Activated CD4-positive, alpha-beta T cell treated with anti-CD3 and anti-CD28 coated beads, Interleukin-2, amount 50 U/mL, for 4 hours (primary cell): Measurements from ENCODE around the gene PDE7B.

Experiments
- DNase-seq, 2 experiments: peaks; one replicate each; pipeline ENCODE4 v3.0.0-alpha.2; 2020

Gene PDE7B

DNA sequence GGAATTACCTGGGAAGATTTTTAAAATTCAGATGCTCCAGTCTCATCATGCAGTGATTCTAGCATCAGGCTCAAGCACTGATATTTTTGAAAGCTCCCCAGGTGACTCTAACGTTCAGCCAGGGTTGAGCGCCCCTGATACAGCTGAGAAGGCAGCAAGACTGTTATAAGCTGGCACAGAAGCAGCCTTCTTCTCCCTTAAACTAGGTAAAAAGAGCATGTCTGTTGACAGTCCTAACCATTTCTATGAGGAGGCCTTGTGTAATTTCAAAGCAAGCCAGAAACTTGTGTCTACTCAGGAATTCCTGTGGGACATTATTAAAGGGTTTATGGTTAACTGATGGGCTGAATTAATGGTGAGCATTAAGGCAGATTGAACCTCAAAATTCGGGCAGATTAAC, 141.9 kb downstream of the PDE7B start:
- no peak for DNase-seq

DNA sequence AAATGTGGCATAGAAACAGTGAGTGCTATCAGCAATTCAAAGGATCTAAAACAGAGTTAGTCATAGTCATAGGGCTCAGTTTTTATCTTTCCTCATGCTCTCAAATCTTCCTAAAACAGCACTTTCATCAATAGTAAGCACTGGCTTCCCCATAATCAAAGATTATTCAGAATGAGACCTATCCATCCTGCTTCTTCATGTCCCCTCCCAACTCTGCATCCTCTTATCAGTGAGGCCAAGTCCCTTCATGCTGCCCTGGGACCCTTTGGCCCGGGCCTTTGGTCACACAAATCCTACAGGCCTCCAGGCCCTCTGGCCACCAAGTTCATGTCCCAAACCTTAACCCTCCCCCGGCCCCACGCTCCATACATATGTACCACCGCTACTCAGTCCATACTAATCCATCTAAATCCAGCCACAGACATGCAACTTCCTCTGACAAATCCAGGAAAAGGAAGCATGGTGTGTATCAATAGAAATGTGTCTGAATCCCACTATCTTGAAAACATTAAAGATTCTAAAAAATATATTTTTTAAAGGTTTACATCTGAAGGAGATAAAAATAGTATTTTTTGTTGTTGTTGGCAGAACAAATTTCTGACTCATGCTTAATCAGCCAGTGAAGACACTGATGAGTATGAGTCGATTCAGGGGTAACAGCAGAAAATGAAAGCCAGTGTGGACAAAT, 143.5 kb downstream of the PDE7B start:
- no peak for DNase-seq

DNA sequence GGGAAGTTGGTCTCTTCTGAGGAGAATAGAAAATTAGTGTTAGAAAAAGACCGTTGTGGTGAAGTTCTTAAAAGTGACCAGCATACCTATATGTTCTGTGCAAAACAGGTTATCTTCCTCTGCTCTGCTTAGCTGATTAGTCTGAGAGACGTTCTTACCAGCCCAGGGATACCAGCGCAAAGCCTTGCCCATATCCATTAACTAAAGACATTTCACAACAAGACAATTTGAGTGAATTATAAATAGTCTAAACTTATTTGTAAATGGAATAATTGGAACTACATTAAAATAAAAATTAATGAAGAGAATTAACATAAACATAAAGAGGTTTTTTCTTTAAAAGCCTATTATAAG, 144.0 kb downstream of the PDE7B start:
- DNase-seq: no peak

DNA sequence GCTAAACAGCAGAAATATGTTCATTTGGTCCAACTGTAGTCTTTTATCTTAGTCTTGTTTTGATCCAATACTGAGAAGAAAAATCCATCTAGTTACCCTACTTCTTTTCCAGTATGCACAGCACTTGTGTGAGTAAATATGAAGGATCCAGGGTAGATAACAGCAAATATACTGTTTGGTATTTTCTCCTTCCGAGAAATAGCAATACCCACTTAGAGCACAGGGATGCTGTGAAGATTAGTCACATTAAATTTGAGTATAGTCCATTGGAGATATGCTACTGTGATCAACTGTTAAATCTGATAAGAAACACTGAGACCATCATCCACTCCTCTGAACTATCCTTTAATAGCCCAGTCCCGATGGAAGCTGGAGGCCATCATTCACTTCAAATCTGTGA, 145.2 kb downstream of the PDE7B start:
- DNase-seq: no peak

DNA sequence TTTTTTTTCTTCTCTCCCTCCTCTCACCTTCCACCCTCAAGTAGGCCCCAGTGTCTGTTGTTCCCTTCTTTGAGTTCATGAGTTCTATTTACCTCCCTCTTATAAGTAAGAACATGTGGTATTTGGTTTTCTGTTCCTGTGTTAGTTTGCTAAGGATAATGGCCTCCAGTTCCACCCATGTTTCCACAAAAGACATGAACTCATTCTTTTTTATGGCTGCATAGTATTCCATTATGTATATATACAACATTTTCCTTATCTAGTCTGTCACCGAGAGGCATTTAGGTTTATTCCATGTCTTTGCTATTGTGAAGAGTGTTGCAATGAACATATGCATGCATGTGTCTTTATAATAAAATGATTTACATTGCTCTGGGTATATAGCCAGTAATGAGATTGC, 147.9 kb downstream of the PDE7B start:
- DNase-seq: no peak

DNA sequence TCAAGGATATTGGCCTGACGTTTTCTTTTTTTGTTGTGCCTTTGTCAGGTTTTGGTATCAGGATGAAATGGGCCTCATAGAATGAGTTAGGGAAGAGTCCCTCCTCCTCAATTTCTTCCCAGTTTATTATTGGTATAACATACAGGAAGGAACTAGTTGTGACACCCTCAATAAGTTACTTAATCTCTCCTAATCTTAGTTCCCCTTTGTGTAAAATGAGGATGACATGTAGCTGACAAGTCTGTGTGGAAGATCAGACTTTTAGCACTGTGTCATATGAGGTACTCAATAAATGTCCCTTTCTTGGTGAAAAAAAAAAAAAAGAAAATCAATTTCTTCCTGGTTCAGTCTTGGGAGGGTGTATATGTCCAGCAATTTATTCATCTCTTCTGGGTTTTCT, 155.8 kb downstream of the PDE7B start:
- no peak for DNase-seq

DNA sequence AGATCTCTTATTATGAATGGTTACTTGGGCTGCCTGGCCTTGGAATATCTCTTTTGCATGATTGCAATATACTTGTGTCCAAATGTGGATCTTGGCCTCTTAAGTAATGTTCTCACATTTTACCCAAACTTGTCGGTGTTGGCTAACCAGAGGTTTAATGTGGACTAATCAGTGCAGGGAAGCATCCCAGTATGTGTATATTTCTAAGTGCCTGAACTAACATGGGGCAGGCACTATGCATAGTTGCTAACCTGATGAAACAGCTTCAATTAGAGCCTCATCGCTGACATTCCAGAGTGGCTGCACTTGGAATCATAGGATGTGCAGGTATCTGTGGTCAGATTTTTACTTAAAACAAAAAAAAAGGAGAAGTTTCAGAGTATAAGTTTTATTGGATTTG, 160.0 kb downstream of the PDE7B start:
- DNase-seq: no peak

DNA sequence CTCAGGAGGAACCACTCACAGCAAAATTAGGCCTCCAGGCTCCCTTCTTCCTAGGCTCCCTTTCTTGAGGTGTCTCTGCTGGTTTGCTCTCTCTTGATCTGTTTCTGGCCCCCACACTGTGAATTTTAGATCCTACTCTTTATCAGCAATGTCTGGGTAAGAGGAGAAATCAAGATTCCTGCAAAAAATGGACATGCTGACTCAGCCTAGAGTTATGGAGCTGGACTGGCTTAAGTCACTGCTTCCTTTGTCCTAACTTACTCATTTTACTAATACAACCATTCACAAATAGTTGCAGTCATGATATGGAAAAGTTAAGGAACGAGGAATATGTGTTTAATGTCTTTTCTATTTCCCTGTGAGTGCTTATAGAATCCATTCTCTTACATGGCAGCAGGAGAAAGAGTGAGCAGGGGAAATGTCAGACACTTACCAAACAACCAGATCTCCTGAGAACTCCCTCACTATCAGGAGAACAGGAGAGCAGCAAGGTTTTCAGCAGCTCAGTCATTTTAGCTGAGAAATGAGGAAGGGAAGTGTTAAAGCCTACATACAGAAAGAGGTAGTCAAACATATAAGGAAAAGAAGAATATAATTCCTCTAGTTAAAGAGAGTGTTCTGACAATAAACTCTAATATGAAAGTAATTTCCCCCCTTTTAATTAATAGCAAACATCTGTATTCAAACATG, 160.8 kb downstream of the PDE7B start:
- no peak for DNase-seq

DNA sequence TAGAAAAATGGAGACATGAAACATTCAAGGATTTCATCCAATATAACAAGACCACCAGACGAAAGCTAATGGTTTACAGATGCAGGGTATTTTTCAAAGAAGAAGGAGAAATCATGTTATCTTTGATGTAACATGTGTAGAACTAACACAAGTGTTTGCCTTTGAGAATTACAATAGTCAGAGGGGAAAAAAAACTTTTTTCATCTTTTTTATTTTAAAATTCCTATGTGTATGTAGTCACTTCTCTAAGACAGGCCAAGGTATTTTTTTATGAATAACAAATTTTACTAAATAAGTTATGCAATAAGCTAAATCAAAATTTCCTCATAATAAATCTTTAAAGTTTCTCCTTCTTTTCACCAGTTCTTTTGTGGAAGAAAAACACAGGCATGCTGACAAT, 161.4 kb downstream of the PDE7B start:
- DNase-seq: no peak

DNA sequence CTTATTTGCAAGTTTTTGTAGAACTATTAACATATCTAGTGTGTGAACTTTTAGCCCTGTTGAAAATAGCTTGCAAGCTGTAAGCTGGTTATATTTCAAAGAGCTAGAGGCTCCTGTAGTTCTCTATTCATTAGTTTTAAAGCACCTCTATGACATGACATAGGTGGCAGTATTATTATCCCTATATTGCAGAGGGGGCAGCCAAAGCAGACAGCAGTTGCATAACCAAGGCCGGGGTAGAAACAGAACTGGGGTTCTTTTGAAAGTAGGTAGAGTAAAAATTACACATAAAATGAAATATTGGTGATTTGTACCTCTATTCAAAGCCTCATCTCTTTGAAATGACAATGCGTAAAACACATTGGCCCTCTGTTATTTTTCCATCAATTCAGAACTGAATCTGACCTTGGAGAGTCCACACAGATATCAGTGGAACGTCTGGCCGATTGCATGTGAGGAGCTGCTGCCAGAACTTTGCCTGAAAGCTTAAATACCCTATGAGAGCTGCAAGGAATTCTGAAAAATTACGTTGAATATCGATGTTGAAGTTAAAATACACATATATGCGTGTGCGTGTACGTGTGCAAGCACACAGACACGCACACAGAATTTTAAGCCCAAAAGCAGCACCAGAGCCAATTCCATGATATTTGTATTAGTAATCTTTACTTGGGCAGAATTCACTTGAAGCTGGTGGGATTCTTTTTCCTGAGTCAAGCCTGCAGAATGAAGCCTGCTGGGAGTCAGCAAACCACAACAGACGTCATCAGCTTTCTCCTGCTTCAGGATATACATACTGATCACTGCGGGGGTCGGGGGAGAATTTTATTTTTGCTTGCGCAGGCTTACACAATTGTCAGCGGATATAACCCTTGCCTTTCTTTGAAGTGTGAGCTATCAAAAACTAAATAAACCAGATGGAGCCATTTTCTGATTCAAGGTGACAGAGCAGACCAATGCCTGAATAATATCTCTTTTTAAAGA, 163.2 kb downstream of the PDE7B start:
- no peak for DNase-seq

DNA sequence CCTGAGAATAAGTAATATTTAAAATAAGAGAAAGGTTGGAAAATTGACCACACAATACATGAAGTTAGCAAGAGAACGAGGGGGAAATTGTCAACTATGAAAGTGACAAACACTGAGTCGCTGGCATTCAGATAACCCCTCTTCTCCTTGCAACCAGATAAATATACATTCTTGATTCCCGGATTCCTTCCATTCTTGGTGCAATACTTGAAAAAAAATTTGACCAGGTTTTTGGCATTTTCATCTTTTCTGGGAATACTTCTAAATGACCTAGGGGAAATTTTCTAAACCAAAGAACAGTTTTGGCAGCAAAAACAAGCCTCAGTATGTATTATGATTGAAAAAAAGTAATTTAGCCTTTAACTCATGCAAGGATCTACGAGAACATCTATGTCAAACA, 164.0 kb downstream of the PDE7B start:
- DNase-seq: no peak

DNA sequence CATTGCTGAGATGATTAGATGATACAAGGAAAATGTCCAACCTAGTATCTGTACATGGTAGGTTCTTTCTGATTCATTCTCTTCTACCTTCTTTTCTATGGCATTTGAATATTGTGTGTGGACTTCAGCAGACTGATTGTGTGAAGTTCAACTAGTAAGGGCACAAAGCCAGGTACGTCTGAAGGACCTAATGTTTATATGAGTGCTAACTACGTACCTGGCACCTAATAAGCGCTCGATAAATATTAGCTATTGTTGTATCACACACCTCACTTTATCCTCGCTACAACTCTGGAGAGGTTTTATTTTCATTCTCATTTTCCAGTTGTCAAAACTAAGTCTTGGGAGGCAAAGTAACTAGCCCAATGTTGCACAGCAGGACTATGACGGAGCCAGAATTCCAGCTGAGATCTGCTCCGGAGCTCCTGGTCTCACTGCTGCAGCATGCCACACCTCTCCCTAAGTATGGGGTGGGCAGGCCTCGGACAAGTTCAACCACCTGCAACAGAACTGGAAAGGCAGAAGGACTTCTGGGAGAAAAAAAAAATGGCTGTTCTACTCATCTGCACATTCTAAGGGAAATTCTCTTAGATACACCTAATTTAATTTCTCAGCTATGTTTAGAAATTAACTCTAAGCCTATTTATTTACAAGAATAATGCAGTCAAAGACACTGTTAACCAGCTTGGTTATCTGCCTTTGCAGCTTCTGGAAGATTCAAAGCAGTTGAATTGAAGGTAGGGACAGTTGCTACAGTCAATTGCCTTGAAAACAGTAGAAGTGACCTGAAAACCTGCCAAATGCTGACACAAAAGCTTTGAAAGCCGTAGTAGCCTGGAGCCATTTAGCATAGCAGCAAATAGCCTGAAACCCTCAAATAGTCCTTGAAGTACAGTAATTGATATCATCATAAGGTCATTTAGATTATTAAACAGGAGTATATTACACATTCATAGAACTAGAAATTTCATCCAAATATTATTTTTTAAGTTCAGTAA, 165.0 kb downstream of the PDE7B start:
- DNase-seq: no peak

DNA sequence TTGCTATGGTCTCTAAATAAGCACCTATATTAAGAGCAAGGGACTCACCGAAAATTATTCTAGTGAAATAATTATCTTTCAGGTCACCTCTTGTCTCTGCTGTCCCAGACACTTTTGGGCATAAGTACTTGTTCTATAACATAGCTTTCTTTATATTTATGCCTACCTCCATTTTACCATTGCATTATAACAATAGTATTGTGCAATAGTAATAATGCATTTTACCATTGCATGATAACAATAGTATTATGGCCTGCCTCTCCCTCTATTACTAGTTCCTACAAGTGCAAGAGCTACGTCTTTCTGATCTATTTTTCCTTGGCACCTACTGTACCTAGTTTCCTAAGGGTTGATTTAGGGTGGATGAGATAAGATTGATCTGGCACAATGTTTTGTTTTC, 169.2 kb downstream of the PDE7B start:
- no peak for DNase-seq

DNA sequence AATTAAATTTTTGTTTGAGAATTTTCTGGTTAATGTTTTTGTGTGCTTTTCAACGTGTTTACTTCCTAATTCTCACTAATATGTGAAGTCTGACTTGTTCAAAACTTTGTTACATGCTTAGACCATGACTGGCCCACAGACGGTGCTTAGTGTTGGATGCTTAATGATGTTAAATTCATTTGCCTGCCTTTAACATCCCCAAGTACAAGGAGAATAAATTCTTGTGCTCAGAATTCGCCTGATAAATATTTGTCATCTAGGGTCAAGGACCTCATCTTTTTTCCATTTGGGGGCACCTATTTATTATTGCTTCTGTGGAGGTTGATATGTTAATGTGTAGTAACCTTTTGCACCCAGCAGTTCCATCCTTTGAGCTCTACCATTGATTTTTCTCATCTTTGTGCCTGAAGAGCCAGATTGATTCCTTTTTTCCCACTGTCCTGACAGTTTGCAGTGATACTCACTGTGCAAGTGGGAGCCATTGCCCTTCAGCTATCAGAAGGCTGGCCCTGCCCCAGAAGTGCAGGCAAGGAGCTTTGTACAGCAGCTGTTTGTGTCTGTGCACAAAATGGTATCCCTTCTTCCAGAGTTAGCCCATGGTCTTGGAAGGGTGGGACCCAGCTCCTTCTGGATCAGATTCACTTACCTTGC, 170.8 kb downstream of the PDE7B start:
- DNase-seq: no peak

DNA sequence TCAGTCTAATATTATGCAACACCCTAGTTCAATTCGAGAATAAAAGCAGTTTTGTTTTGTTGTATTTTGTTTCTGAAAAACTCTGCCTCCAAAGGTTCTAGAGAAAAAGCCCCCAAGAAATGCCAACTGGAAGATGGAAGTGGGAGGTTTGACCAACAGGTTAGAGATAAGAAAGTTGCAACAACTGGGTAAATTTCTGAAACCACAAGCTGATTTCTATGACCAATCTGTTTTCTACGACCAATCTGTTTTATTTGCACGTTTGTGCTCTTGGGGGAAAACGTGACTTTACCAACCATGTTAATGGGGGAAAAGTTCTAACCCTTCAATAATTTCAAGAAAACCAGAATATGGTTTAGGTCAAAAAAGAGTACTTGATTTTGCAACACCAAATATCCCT, 173.2 kb downstream of the PDE7B start:
- no peak for DNase-seq

DNA sequence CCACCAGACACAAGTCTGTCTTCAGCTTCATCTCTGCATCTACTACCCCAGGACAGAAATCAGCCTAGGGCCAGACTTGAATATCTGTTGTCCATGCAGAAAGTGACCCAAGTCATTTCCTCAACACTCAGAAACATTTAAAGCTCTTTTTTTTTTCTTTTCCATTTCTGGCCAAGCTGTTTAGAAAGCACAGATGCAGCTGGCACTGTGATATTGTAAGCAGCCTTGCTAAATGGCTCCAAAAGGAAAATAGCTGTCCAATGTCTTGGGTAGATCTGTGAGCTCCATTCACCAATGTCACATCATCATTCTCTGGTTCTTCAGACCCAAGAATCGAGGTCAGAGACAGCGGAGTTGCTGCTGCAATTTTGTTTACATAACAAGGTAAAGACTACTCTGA, 174.2 kb downstream of the PDE7B start:
- no peak for DNase-seq

DNA sequence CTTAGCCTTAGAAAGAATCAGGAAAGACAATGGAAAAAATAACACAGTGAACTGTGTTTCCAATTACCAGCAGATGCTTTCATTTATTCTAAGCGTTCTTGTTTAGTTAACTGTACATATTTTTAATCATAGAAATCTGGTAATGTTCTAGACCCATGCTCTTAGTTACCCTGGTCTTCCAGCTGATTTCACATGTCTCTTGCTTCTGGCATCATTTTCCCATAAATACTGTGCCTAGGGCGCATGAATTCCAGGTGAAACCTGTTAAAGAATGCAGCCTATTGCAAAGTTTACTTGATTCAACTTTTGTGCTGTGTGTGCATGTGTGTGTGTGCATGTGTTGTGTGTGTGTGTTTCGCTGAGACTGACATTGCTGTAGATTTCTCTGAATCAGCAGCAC, 178.6 kb downstream of the PDE7B start:
- DNase-seq: no peak

DNA sequence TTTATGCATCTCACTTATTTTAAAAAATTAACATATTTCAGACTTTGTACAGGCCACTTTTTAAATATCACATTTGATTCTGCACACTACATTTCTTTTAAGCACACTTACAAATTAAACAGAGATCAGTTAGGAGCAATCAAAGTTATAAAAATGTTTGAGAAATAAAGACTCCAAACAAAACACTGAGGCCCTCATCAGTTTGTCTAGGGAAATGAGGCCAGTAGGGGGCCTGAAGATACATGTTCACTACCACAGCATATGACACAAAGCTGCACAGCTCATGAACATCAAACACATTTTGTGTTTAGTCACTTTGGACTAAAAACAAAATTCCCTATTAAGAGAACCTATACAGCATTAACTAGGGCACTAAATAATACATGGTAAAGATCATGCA, 180.5 kb downstream of the PDE7B start:
- no peak for DNase-seq

DNA sequence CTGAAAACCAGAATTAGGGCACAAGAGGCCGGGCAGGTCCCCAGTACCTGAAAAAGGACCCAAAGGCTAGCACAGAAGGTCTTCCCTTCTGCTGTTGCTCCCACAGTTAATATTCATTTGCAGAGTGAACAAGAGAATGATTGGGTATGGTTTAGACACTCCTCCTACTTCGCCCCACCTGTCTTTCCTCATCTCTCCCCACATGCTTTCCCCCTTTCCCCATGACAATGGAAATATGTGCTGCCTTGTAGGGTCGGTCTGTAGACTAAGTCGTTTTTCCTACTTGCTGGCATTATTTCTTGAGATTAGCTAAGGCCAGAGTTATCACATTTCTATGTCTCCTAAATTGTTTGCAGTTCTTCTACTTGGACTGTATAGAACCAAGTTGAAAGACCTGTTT, 181.9 kb downstream of the PDE7B start:
- DNase-seq: no peak

DNA sequence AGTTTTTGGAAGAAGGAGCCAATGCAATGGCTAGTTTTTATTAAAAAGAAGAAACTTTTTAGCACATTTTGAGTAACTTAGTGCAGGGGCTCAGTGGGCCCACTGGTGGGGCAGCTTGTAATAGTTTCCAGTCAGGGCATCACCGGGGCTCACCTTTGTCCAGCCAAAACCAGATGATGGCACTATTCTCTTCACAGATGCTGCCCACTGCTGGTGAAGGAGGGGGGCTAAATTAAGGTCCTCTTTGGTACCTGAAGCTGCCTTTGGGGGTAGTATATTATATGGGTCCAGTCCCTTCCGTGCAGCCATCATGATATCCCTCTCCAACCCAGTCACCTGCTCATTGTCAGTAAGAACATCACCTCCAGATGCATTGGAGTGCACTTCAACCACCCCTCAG, 182.9 kb downstream of the PDE7B start:
- no peak for DNase-seq

DNA sequence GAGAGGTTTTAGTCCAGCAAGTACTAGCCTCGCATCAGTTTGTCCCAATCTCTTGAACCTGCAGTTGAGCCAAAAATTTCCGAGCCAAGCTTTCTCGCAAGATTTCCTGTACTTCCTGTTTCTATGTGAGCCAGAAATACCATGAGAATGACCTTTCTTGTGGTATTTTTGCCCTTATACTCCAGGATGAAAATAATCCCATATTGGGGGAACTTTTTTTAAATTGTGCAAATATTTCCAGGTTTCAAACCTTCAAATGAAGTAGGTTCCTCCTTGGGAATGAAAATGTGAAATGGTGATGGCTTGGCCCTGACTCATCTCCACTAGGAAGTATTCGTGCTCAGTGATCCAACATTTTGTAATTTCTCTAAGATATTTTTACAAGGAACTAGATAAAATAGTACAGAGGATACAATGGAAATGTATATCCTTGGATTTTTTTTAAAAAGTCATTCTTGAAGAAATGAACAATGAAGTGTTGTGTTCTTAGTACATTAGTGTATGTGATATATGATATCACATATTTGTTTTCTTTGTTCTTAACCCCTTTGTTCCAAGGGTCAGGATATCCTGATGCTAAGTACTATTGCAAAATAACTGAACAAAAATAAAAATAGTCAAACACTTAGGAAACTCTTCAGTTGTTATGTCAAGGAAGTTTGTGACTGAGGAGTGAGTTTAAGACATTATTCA, 184.0 kb downstream of the PDE7B start:
- no peak for DNase-seq

DNA sequence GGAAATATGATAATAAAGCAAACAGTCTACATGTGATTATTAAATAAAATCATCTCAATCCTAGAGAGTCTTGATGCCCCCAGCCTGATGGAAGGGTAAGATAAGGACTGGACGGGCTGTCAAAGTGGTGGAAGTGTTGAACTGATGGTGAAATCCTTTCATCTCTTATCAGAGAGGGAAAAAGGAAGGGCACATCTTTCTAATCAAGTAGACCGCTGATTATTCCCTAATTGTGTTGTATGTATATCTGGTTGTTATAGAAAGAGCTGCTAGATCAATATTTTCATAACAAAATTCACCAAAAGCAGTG, 184.5 kb downstream of the PDE7B start:
- DNase-seq: no peak
